SK-N-SH (cell line): ENCODE data around the gene PAX2. TPM values are rescaled to one million over a fixed set of nuclear protein-coding genes. Genes with fewer than 3 reads are reported as not detected.

ENCODE experiments used
- CTCF ChIA-PET: fragments of 300-600, 350-600 bp; formaldehyde crosslinking; extraction: SDS; loops from one replicate; lab custom pipeline; 2021; lab: Yijun Ruan, JAX
- POLR2A ChIA-PET: fragments of 350-600 bp; sonication (Branson Sonifier 250); formaldehyde crosslinking; extraction: SDS; loops from one replicate; lab custom pipeline; 2020; ENCODE audit warnings: antibody characterized with exemption, inconsistent platforms; lab: Yijun Ruan, JAX
- DNase-seq: peaks from one replicate; pipeline ENCODE4 v3.0.0; 2012
- H2AFZ ChIP-seq: fragments of 200-600 bp; sonication (generic); 2 replicates; pipeline ENCODE4 v1.8.1; 2016; ENCODE audit warnings: antibody characterized with exemption, mild to moderate bottlenecking, low read depth
- H3F3A ChIP-seq: fragments of 200-600 bp; sonication (generic); replicated peaks from 2 replicates; pipeline ENCODE3; 2016; ENCODE audit warnings: antibody characterized with exemption, mild to moderate bottlenecking; ENCODE audit not compliant: insufficient read depth
- H3K27ac ChIP-seq, 2 experiments: fragments of 200-500 bp in 1 of 2; fragments of 200-600 bp in 1 of 2; sonication (Bioruptor generic) in 1 of 2; sonication (generic), shearing (Covaris generic) in 1 of 2; 2 replicates each; pipeline versions ENCODE4 v1.5.1 to v1.6.1; 2014 to 2016; ENCODE audit warnings: low read depth in 2 of 2, inconsistent platforms in 1 of 2, low read length in 1 of 2, mild to moderate bottlenecking in 1 of 2, mixed read lengths in 1 of 2
- H3K27me3 ChIP-seq: fragments of 200-600 bp; sonication (generic), shearing (Covaris generic); 2 replicates; pipeline ENCODE4 v1.6.1; 2016; ENCODE audit warnings: mixed run types; ENCODE audit not compliant: insufficient read depth
- H3K36me3 ChIP-seq, 2 experiments: fragments of 200-500 bp in 1 of 2; fragments of 200-600 bp in 1 of 2; sonication (Bioruptor generic) in 1 of 2; sonication (generic) in 1 of 2; replicated peaks in 1 of 2; 2 replicates each; pipeline versions ENCODE3 to v1.5.1; 2014 to 2016; ENCODE audit warnings: low read length in 1 of 2, mild to moderate bottlenecking in 1 of 2; ENCODE audit not compliant: insufficient read depth in 2 of 2, control insufficient read depth in 1 of 2
- H3K4me1 ChIP-seq, 2 experiments: fragments of 200-500 bp in 1 of 2; fragments of 200-600 bp in 1 of 2; sonication (Bioruptor generic) in 1 of 2; sonication (generic), shearing (Covaris generic) in 1 of 2; 2 replicates each; pipeline versions ENCODE4 v1.5.1 to v1.6.1; 2014 to 2016; ENCODE audit warnings: low read depth in 1 of 2, low read length in 1 of 2, mixed run types in 1 of 2; ENCODE audit not compliant: insufficient read depth in 2 of 2, control insufficient read depth in 1 of 2
- H3K4me2 ChIP-seq: fragments of 200-600 bp; sonication (generic), shearing (Covaris generic); 2 replicates; pipeline ENCODE4 v1.6.1; 2017; ENCODE audit warnings: mixed run types
- H3K4me3 ChIP-seq, 2 experiments: fragments of 200-500 bp in 1 of 2; fragments of 200-600 bp in 1 of 2; sonication (Bioruptor generic) in 1 of 2; sonication (generic), shearing (Covaris generic) in 1 of 2; 2 replicates each; pipeline versions ENCODE4 v1.5.1 to v1.8.1; 2014 to 2016; ENCODE audit warnings: low read depth in 2 of 2, inconsistent platforms in 1 of 2, low read length in 1 of 2, mild to moderate bottlenecking in 1 of 2, mixed read lengths in 1 of 2, moderate library complexity in 1 of 2
- H3K79me2 ChIP-seq: fragments of 200-600 bp; sonication (generic); 2 replicates; pipeline ENCODE4 v1.8.1; 2017; ENCODE audit warnings: mild to moderate bottlenecking; ENCODE audit not compliant: insufficient read depth
- H3K9ac ChIP-seq: fragments of 200-600 bp; sonication (generic); 2 replicates; pipeline ENCODE4 v1.6.1; 2017; ENCODE audit warnings: mixed run types
- H3K9me2 ChIP-seq: fragments of 200-600 bp; sonication (generic); 2 replicates; pipeline ENCODE4 v1.6.1; 2017; ENCODE audit warnings: mixed run types
- H3K9me3 ChIP-seq: fragments of 200-600 bp; sonication (generic); 2 replicates; pipeline ENCODE4 v1.6.1; 2017; ENCODE audit warnings: mixed run types, mild to moderate bottlenecking, moderate library complexity
- H4K20me1 ChIP-seq: fragments of 200-600 bp; sonication (generic); 2 replicates; pipeline ENCODE4 v1.6.1; 2017; ENCODE audit warnings: mild to moderate bottlenecking, mixed run types; ENCODE audit not compliant: insufficient read depth
- EP300 ChIP-seq, 2 experiments: IDR thresholded peaks; 2 replicates each; pipeline versions ENCODE4 v1.4.0 to v1.6.1; 2012; ENCODE audit warnings: borderline replicate concordance in 1 of 2, low read depth in 1 of 2, low read length in 1 of 2
- FOXM1 ChIP-seq: IDR thresholded peaks from 2 replicates; pipeline ENCODE4 v1.4.0; 2012; ENCODE audit warnings: low read depth, mild to moderate bottlenecking
- GATA2 ChIP-seq: sonication (generic); formaldehyde crosslinking; IDR thresholded peaks from 2 replicates; pipeline ENCODE4 v1.5.0; 2020; ENCODE audit warnings: mild to moderate bottlenecking, missing genetic modification reagents
- JUND ChIP-seq: IDR thresholded peaks from 2 replicates; pipeline ENCODE4 v1.4.0; 2012
- MXI1 ChIP-seq: IDR thresholded peaks from 2 replicates; pipeline ENCODE4 v1.6.1; 2012; ENCODE audit warnings: mild to moderate bottlenecking, low read depth, low read length, improper control_type of control experiment
- NFIC ChIP-seq: IDR thresholded peaks from 2 replicates; pipeline ENCODE4 v1.4.0; 2012; ENCODE audit warnings: borderline replicate concordance
- NRF1 ChIP-seq: IDR thresholded peaks from 2 replicates; pipeline ENCODE4 v1.6.1; 2012; ENCODE audit warnings: low read depth, mild to moderate bottlenecking, low read length
- POLR2AphosphoS5 ChIP-seq: IDR thresholded peaks from 2 replicates; pipeline ENCODE4 v1.6.1; 2012; ENCODE audit warnings: low read depth, low read length
- RAD21 ChIP-seq: IDR thresholded peaks from 2 replicates; pipeline ENCODE4 v1.6.1; 2012; ENCODE audit warnings: mild to moderate bottlenecking, low read length
- RCOR1 ChIP-seq: fragments of 150-350 bp; IDR thresholded peaks from 2 replicates; pipeline ENCODE4 v1.6.1; 2017; ENCODE audit warnings: antibody characterized with exemption, low read length
- SIN3A ChIP-seq: IDR thresholded peaks from 2 replicates; pipeline ENCODE4 v1.6.1; 2012; ENCODE audit warnings: low read depth, mild to moderate bottlenecking, low read length, moderate library complexity, borderline replicate concordance
- SMC3 ChIP-seq: IDR thresholded peaks from 2 replicates; pipeline ENCODE4 v1.6.1; 2012; ENCODE audit warnings: low read depth, low read length, improper control_type of control experiment
- TCF12 ChIP-seq: IDR thresholded peaks from 2 replicates; pipeline ENCODE4 v1.4.0; 2012
- TEAD4 ChIP-seq: IDR thresholded peaks from 2 replicates; pipeline ENCODE4 v1.4.0; 2012; ENCODE audit warnings: mild to moderate bottlenecking, borderline replicate concordance; ENCODE audit not compliant: insufficient read depth
- YY1 ChIP-seq: IDR thresholded peaks from 2 replicates; pipeline ENCODE4 v1.4.0; 2012; ENCODE audit warnings: low read depth, mild to moderate bottlenecking
- WGBS: methylation state at CpG from one replicate; pipeline ENCODE4 v1.1.6; 2017; ENCODE audit warnings: low lambda C conversion rate; 5-methylcytosine and 5-hydroxymethylcytosine counted together
- polyA plus RNA-seq, 3 experiments: library from polyadenylated mRNA; depleted of rRNA; stranded (reverse); fragments of >200 nt; gene quantifications; 2 replicates each; pipeline ENCODE4 v1.2.3, GENCODE V29; 2012
- TF ChIP-seq, protein P1 (sequence below): IDR thresholded peaks from 2 replicates; pipeline ENCODE4; 2012
- TF ChIP-seq, protein P2 (sequence below): fragments of 200-600 bp; sonication (generic); IDR thresholded peaks from 2 replicates; pipeline ENCODE4 v1.6.1; 2017; ENCODE audit warnings: antibody characterized with exemption, mild to moderate bottlenecking, moderate library complexity
- TF ChIP-seq, protein P3 (sequence below): IDR thresholded peaks from 2 replicates; pipeline ENCODE4 v1.4.0; 2012; ENCODE audit warnings: low read depth
- TF ChIP-seq, protein P4 (sequence below): IDR thresholded peaks from 2 replicates; pipeline ENCODE4 v1.4.0; 2012; ENCODE audit warnings: low read depth, borderline replicate concordance

PAX2 gene
- polyA plus RNA-seq, 1 of the 3 experiments (the other 2 are of a cell fraction): not detected

DNA sequence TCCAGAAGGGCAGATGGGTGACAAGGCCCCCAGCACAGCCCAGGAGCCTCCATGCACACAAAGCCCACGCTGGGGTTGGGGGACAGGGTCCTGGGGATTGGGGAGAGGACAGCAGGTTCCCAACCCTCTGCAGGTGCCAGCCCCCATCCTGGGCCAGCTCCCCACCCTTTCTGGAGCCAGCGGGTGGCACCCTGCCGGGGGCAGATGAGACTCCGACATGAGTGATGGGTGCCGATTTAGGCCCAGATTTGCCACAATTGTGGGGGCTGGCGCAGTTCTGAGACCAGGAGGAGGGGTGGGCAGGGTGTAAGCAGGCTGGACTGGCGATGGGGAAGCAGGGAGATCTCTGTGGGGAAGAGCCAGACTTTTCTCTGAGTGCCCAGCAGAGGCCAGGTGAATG lies 118.1 kb downstream of the PAX2 start:
- Histone ChIP-seq H3K79me2 (no peaks in the 10 kb centered on the region), H3K36me3 (no peaks in the 10 kb centered on the region), H3K9me3 (no peaks in the 10 kb centered on the region), H3K27ac (no peak overlapping the region), H3K9me2 (no peaks in the 10 kb centered on the region), H3K4me1 (peaks cover 0 to 5% of the 10 kb centered on the region in 2 experiments; a peak in 1 of 4 replicates), H3K4me2 (no peak overlapping the region), H3F3A (no peaks in the 10 kb centered on the region), H3K27me3 (peaks cover 41% of the 10 kb centered on the region), H4K20me1 (no peaks in the 10 kb centered on the region), H3K4me3 (no peak overlapping the region), H3K9ac (no peak overlapping the region), H2AFZ (no peak overlapping the region)
- POLR2A ChIA-PET: no interaction called here
- no peak for TF ChIP-seq RCOR1
- no peak for TF ChIP-seq POLR2AphosphoS5
- no peak for TF ChIP-seq RAD21
- no peak for TF ChIP-seq JUND
- TF ChIP-seq SIN3A: no peak
- TF ChIP-seq TCF12: no peak
- no peak for TF ChIP-seq FOXM1
- TF ChIP-seq, protein P1, sequence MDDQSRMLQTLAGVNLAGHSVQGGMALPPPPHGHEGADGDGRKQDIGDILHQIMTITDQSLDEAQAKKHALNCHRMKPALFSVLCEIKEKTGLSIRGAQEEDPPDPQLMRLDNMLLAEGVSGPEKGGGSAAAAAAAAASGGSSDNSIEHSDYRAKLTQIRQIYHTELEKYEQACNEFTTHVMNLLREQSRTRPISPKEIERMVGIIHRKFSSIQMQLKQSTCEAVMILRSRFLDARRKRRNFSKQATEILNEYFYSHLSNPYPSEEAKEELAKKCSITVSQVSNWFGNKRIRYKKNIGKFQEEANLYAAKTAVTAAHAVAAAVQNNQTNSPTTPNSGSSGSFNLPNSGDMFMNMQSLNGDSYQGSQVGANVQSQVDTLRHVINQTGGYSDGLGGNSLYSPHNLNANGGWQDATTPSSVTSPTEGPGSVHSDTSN: no peak
- TF ChIP-seq NFIC: no peak
- no peak for TF ChIP-seq YY1
- TF ChIP-seq, protein P2, sequence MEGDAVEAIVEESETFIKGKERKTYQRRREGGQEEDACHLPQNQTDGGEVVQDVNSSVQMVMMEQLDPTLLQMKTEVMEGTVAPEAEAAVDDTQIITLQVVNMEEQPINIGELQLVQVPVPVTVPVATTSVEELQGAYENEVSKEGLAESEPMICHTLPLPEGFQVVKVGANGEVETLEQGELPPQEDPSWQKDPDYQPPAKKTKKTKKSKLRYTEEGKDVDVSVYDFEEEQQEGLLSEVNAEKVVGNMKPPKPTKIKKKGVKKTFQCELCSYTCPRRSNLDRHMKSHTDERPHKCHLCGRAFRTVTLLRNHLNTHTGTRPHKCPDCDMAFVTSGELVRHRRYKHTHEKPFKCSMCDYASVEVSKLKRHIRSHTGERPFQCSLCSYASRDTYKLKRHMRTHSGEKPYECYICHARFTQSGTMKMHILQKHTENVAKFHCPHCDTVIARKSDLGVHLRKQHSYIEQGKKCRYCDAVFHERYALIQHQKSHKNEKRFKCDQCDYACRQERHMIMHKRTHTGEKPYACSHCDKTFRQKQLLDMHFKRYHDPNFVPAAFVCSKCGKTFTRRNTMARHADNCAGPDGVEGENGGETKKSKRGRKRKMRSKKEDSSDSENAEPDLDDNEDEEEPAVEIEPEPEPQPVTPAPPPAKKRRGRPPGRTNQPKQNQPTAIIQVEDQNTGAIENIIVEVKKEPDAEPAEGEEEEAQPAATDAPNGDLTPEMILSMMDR: no peak
- TF ChIP-seq, protein P3, sequence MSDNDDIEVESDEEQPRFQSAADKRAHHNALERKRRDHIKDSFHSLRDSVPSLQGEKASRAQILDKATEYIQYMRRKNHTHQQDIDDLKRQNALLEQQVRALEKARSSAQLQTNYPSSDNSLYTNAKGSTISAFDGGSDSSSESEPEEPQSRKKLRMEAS: no peak
- TF ChIP-seq, protein P4, sequence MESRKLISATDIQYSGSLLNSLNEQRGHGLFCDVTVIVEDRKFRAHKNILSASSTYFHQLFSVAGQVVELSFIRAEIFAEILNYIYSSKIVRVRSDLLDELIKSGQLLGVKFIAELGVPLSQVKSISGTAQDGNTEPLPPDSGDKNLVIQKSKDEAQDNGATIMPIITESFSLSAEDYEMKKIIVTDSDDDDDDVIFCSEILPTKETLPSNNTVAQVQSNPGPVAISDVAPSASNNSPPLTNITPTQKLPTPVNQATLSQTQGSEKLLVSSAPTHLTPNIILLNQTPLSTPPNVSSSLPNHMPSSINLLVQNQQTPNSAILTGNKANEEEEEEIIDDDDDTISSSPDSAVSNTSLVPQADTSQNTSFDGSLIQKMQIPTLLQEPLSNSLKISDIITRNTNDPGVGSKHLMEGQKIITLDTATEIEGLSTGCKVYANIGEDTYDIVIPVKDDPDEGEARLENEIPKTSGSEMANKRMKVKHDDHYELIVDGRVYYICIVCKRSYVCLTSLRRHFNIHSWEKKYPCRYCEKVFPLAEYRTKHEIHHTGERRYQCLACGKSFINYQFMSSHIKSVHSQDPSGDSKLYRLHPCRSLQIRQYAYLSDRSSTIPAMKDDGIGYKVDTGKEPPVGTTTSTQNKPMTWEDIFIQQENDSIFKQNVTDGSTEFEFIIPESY: no peak
- TF ChIP-seq MXI1: no peak
- no peak for TF ChIP-seq GATA2
- no peak for TF ChIP-seq SMC3
- no peak for TF ChIP-seq EP300 (IDR thresholded peaks at IDR 0.05; ENCODE audit: borderline replicate concordance in 1 of 2, low read depth in 1 of 2, low read length in 1 of 2)
- no peak for TF ChIP-seq TEAD4
- no peak for TF ChIP-seq NRF1
- 59% methylated on average over 7 of the region's 7 CpGs for WGBS
- no peak for DNase-seq
- CTCF ChIA-PET: no interaction called here
